Measurements from ENCODE around the gene RGS16.

The RGS16 gene

GRCh38 chr1:182602935-182603645, 1.1 kb downstream of the RGS16 start:
- Histone ChIP-seq H3K4ac (ENCODE audit: low read depth, low read length) (no peak overlapping the region), H2BK5ac (ENCODE audit: low read length) (no peak overlapping the region), H3K4me3 (ENCODE audit: low read length) (peak overlapping the region; percentile 84), H3K18ac (ENCODE audit: low read length) (peak overlapping the region; percentile 42), H3K27ac (ENCODE audit: low read depth, low read length) (no peak overlapping the region), H4K5ac (ENCODE audit: low read length) (no peak overlapping the region), H3K79me1 (ENCODE audit: low read length) (peaks cover 16% of the 10 kb centered on the region), H3K79me2 (ENCODE audit: control insufficient read depth, insufficient read depth, low read length) (peaks cover 36% of the 10 kb centered on the region), H4K8ac (ENCODE audit: low read depth, low read length) (no peak overlapping the region), H2BK15ac (replicated peaks; ENCODE audit: low read depth) (no peak overlapping the region), H2AK5ac (ENCODE audit: low read length) (peak overlapping the region; percentile 43), H2BK120ac (ENCODE audit: low read depth, low read length) (no peak overlapping the region), H3K56ac (ENCODE audit: low read length) (peak overlapping the region; percentile 91), H3K9ac (ENCODE audit: low read length) (peak overlapping the region; percentile 90), H3K36me3 (ENCODE audit: control insufficient read depth, insufficient read depth, low read length) (peaks cover 15% of the 10 kb centered on the region), H3K23ac (ENCODE audit: low read length) (peak overlapping the region; percentile 89), H3K27me3 (ENCODE audit: insufficient read depth, low read length, poor library complexity) (no peaks in the 10 kb centered on the region), H3K4me1 (ENCODE audit: control insufficient read depth, low read depth, low read length) (peaks cover 9% of the 10 kb centered on the region), H3K4me2 (ENCODE audit: low read length) (peak overlapping the region; percentile 84)
- DNase-seq, result no peak
- no CpG with 5 or more reads among the region's 10 CpGs for WGBS (ENCODE audit: extremely low coverage, insufficient coverage, low lambda C conversion rate)

GRCh38 chr1:182601913-182602312, 2.3 kb downstream of the RGS16 start:
- Histone ChIP-seq H2BK120ac (ENCODE audit: low read depth, low read length) (no peak overlapping the region), H2AK5ac (ENCODE audit: low read length) (peak overlapping the region; percentile 29), H2BK15ac (replicated peaks; ENCODE audit: low read depth) (no peak overlapping the region), H3K23ac (ENCODE audit: low read length) (no peak overlapping the region), H3K4me2 (ENCODE audit: low read length) (peak overlapping the region; percentile 15), H3K36me3 (ENCODE audit: control insufficient read depth, insufficient read depth, low read length) (peaks cover 15% of the 10 kb centered on the region), H3K4ac (ENCODE audit: low read depth, low read length) (no peak overlapping the region), H3K79me1 (ENCODE audit: low read length) (peaks cover 16% of the 10 kb centered on the region), H3K56ac (ENCODE audit: low read length) (peak overlapping the region; percentile 78), H3K79me2 (ENCODE audit: control insufficient read depth, insufficient read depth, low read length) (peaks cover 36% of the 10 kb centered on the region), H2BK5ac (ENCODE audit: low read length) (peak overlapping the region; percentile 13), H3K27me3 (ENCODE audit: insufficient read depth, low read length, poor library complexity) (no peaks in the 10 kb centered on the region), H3K4me3 (ENCODE audit: low read length) (peak overlapping the region; percentile 4), H4K8ac (ENCODE audit: low read depth, low read length) (no peak overlapping the region), H4K5ac (ENCODE audit: low read length) (no peak overlapping the region), H3K18ac (ENCODE audit: low read length) (peak overlapping the region; percentile 6), H3K27ac (ENCODE audit: low read depth, low read length) (no peak overlapping the region), H3K4me1 (ENCODE audit: control insufficient read depth, low read depth, low read length) (peaks cover 9% of the 10 kb centered on the region), H3K9ac (ENCODE audit: low read length) (peak overlapping the region; percentile 90)
- WGBS (ENCODE audit: extremely low coverage, insufficient coverage, low lambda C conversion rate), result no CpG with 5 or more reads among the region's 4 CpGs
- DNase-seq, result no peak

GRCh38 chr1:182601416-182601786, 2.8 kb downstream of the RGS16 start:
- no CpG with 5 or more reads among the region's 6 CpGs for WGBS (ENCODE audit: extremely low coverage, insufficient coverage, low lambda C conversion rate)
- H3K4me2 ChIP-seq (ENCODE audit: low read length), result peak overlapping the region; percentile 15
- DNase-seq, result peak; percentile 91
- peak overlapping the region; percentile 13 for H2BK5ac ChIP-seq (ENCODE audit: low read length)
- H3K4me1 ChIP-seq (ENCODE audit: control insufficient read depth, low read depth, low read length), result peaks cover 9% of the 10 kb centered on the region
- no peak overlapping the region for H2BK120ac ChIP-seq (ENCODE audit: low read depth, low read length)
- peak overlapping the region; percentile 78 for H3K56ac ChIP-seq (ENCODE audit: low read length)
- no peak overlapping the region for H2AK5ac ChIP-seq (ENCODE audit: low read length)
- no peak overlapping the region for H4K5ac ChIP-seq (ENCODE audit: low read length)
- peaks cover 16% of the 10 kb centered on the region for H3K79me1 ChIP-seq (ENCODE audit: low read length)
- no peak overlapping the region for H4K8ac ChIP-seq (ENCODE audit: low read depth, low read length)
- peaks cover 15% of the 10 kb centered on the region for H3K36me3 ChIP-seq (ENCODE audit: control insufficient read depth, insufficient read depth, low read length)
- H3K4ac ChIP-seq (ENCODE audit: low read depth, low read length), result no peak overlapping the region
- no peak overlapping the region for H2BK15ac ChIP-seq (replicated peaks; ENCODE audit: low read depth)
- H3K4me3 ChIP-seq (ENCODE audit: low read length), result no peak overlapping the region
- no peak overlapping the region for H3K27ac ChIP-seq (ENCODE audit: low read depth, low read length)
- H3K23ac ChIP-seq (ENCODE audit: low read length), result no peak overlapping the region
- peaks cover 36% of the 10 kb centered on the region for H3K79me2 ChIP-seq (ENCODE audit: control insufficient read depth, insufficient read depth, low read length)
- H3K27me3 ChIP-seq (ENCODE audit: insufficient read depth, low read length, poor library complexity), result no peaks in the 10 kb centered on the region
- H3K18ac ChIP-seq (ENCODE audit: low read length), result no peak overlapping the region
- peak overlapping the region; percentile 90 for H3K9ac ChIP-seq (ENCODE audit: low read length)

GRCh38 chr1:182600745-182601415, 3.3 kb downstream of the RGS16 start:
- H3K23ac ChIP-seq (ENCODE audit: low read length), result no peak overlapping the region
- H2BK5ac ChIP-seq (ENCODE audit: low read length), result peak overlapping the region; percentile 4
- no peak for DNase-seq
- no peak overlapping the region for H3K18ac ChIP-seq (ENCODE audit: low read length)
- no peak overlapping the region for H4K5ac ChIP-seq (ENCODE audit: low read length)
- H3K4me1 ChIP-seq (ENCODE audit: control insufficient read depth, low read depth, low read length), result peaks cover 9% of the 10 kb centered on the region
- no peak overlapping the region for H3K4ac ChIP-seq (ENCODE audit: low read depth, low read length)
- no peak overlapping the region for H3K4me3 ChIP-seq (ENCODE audit: low read length)
- peak overlapping the region; percentile 49 for H3K9ac ChIP-seq (ENCODE audit: low read length)
- no peak overlapping the region for H4K8ac ChIP-seq (ENCODE audit: low read depth, low read length)
- H3K27me3 ChIP-seq (ENCODE audit: insufficient read depth, low read length, poor library complexity), result no peaks in the 10 kb centered on the region
- H2AK5ac ChIP-seq (ENCODE audit: low read length), result no peak overlapping the region
- peak overlapping the region; percentile 61 for H3K56ac ChIP-seq (ENCODE audit: low read length)
- H2BK15ac ChIP-seq (replicated peaks; ENCODE audit: low read depth), result no peak overlapping the region
- H3K36me3 ChIP-seq (ENCODE audit: control insufficient read depth, insufficient read depth, low read length), result peaks cover 15% of the 10 kb centered on the region
- H3K4me2 ChIP-seq (ENCODE audit: low read length), result peak overlapping the region; percentile 6
- WGBS (ENCODE audit: extremely low coverage, insufficient coverage, low lambda C conversion rate), result no CpG with 5 or more reads among the region's 5 CpGs
- H3K79me1 ChIP-seq (ENCODE audit: low read length), result peaks cover 16% of the 10 kb centered on the region
- H2BK120ac ChIP-seq (ENCODE audit: low read depth, low read length), result no peak overlapping the region
- peaks cover 36% of the 10 kb centered on the region for H3K79me2 ChIP-seq (ENCODE audit: control insufficient read depth, insufficient read depth, low read length)
- no peak overlapping the region for H3K27ac ChIP-seq (ENCODE audit: low read depth, low read length)

- Histone ChIP-seq H3K4ac (ENCODE audit: low read depth, low read length) (no peak overlapping the region), H3K79me2 (ENCODE audit: control insufficient read depth, insufficient read depth, low read length) (peaks cover 36% of the 10 kb centered on the region), H3K4me3 (ENCODE audit: low read length) (no peak overlapping the region), H3K4me1 (ENCODE audit: control insufficient read depth, low read depth, low read length) (peaks cover 9% of the 10 kb centered on the region), H2BK15ac (replicated peaks; ENCODE audit: low read depth) (no peak overlapping the region), H3K18ac (ENCODE audit: low read length) (no peak overlapping the region), H3K36me3 (ENCODE audit: control insufficient read depth, insufficient read depth, low read length) (peaks cover 15% of the 10 kb centered on the region), H3K79me1 (ENCODE audit: low read length) (peaks cover 16% of the 10 kb centered on the region), H3K23ac (ENCODE audit: low read length) (peak overlapping the region; percentile 67), H3K56ac (ENCODE audit: low read length) (peak overlapping the region; percentile 53), H3K27me3 (ENCODE audit: insufficient read depth, low read length, poor library complexity) (no peaks in the 10 kb centered on the region), H3K4me2 (ENCODE audit: low read length) (no peak overlapping the region), H3K27ac (ENCODE audit: low read depth, low read length) (no peak overlapping the region), H4K8ac (ENCODE audit: low read depth, low read length) (no peak overlapping the region), H3K9ac (ENCODE audit: low read length) (peak overlapping the region; percentile 43), H2BK5ac (ENCODE audit: low read length) (no peak overlapping the region), H4K5ac (ENCODE audit: low read length) (no peak overlapping the region), H2BK120ac (ENCODE audit: low read depth, low read length) (no peak overlapping the region), H2AK5ac (ENCODE audit: low read length) (no peak overlapping the region)
- DNase-seq, result no peak
- no CpG with 5 or more reads among the region's 17 CpGs for WGBS (ENCODE audit: extremely low coverage, insufficient coverage, low lambda C conversion rate)
Observed at GRCh38 chr1:182600036-182600713, 4.0 kb downstream of the RGS16 start.
